HCEC 1CT (cell line): ENCODE measurements around the gene GHRL.
"Not testable (repeated sequence)": the region's sequence is repeated elsewhere in the genome, so short reads cannot be mapped to it uniquely, and the experiment has no call there.

Experiments used
- DNase-seq: peaks from one replicate; pipeline ENCODE4 v3.0.0-alpha.2; 2017

The GHRL gene

DNA sequence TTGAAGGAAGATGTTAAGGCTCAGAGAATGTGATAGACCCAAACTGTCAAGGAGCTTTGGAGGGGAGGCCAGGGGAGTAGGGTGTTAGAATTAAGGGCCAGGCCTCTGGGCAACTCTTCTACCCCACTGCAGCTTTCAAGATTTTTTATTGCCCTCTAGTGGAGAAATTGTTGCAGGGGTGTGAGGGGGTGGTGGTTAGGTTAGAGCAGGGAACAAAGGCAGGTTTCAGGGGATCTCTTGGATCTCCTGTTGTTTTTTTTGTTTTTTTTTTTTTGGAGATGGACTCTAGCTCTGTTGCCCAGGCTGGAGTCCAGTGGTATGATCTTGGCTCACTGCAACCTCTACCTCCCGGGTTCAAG, 29.6 kb upstream of the GHRL start:
- no peak for DNase-seq

DNA sequence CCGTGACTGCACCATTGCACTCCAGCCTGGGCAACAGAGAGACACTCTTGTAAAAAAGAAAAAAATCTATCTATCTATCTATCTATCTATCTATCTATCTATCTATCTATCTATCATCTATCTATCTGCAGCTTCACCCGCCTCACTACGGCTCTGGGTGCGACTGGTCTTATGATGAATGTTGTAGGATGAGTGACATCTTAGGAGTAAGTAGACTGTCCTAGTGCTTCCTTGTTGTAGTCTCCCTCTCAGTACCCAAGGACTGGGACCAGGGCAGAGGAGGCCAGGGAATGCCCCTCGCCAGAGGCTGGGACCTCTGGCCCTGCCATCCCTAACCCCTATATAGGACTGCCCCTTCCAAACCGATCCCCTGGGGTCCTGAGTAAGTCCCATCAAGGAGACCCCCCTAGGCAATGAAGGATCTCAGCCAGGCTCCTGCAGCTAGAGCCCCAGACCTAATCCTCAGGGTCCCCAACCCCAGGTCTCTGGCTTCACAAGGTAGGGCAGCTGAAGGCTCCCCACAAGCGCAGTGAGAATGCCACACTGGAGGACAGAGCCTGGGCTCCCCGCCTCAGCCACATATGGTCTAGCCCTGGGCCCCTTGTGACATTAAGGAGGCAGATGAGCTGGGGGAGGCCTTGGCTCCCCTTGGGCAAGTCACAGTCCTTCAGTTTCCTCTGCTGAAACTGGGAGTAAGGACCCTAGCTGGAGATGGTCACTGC, 29.0 kb upstream of the GHRL start:
- DNase-seq, result no peak

DNA sequence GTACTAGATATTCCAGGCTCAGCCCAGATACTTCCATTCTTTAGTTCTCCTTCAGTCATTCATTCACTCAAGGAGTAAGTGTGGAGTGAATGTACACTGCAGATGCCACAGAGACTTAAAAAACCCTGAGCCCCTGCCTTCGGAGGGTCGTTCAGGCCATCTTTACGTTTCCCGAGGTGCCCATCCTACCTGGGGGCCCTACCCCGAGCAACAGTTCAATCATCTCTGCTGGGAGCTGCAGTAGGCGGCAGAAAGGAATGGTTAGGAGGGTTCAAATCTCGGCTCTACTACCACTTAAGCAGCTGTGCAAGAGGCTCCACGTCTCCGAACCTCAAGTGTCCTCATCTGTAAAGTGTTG, 27.6 kb upstream of the GHRL start:
- no peak for DNase-seq

DNA sequence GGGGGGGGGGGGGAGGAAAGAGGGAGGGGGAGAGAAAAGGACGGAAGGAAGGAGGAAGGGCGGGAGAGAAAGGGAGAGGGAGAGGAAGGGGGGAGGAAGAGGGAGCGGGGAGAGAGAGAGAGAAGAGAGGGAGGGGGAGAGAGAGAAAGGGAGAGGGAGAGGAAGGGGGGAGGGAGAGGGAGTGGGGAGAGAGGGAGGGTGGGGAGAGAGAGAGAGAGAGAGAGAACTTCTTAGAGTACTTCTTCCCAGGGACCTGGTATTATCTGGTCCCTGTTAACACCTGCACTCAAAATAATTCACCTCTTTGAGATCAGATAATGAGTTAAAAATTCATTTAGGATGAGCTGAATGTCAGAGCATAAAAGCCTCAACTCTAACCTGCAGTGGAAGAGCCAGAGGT, 27.1 kb upstream of the GHRL start:
- no peak for DNase-seq

DNA sequence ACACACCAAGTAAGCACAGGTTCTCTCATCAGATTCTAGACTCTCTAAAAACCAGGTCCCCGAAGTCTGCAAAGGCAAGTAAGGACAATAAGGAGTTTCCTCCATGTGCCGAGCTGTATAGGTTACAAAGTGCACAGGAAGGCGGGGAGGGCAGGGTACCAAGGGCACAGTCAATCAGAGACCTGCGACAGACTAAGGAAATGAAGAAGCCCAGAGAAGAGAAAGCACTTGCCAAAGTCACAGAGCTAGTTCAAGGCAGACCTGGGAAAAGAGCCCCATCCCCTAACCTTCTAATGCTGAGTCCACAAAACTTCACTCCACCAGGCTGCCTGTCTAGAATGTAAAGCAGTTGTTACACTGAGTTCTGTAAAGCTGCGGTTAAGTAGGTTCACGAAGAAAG, 26.5 kb upstream of the GHRL start:
- DNase-seq, result no peak

DNA sequence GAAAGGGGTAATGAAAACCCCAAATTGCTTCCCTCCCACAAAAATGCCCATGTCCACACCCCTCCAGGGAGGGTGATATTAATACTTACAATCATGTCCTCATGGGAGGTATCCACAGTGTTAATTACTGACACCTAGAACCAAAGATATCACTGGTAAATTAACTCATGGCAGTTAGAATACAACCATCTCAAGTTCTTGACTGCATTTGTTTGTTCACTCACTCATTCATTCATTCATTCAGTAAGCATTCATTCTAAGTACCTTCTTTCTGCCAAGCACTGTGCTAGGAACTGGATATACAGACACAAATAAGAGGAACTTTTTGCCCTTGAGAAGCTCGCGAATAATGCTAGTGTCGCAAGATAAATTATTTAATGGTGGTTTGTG, 25.2 kb upstream of the GHRL start:
- no peak for DNase-seq

DNA sequence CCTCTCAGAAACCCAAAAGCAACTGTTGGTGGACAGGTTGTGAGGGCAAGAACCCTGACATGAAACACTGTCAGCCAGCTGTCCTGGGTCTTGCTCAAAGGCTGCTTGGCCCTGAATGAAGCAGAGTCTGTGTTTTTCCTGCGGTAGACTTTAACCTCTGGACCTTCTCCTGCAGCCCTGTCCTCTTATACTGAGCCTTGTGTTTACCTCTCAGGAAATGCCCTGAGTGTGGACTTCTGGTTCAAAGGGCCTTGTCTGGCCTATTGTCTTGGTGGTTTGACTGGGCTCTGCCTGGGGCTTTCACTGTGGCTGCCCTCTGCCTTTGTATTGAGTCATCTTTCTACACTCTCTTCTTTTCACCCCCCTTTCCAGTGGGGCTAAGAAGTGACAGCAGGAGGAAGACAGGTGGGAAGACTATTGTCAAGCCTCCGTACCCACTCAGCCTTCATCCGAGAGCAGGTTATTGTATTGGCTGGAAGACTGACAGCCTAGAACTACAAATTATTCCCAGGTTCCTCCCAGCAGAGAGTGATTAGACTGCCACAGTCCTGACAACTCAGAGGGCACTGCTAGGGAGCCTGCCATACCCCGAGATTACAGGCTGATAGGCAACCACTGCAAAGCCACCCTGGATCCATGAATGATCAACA, 24.7 kb upstream of the GHRL start:
- no peak for DNase-seq

DNA sequence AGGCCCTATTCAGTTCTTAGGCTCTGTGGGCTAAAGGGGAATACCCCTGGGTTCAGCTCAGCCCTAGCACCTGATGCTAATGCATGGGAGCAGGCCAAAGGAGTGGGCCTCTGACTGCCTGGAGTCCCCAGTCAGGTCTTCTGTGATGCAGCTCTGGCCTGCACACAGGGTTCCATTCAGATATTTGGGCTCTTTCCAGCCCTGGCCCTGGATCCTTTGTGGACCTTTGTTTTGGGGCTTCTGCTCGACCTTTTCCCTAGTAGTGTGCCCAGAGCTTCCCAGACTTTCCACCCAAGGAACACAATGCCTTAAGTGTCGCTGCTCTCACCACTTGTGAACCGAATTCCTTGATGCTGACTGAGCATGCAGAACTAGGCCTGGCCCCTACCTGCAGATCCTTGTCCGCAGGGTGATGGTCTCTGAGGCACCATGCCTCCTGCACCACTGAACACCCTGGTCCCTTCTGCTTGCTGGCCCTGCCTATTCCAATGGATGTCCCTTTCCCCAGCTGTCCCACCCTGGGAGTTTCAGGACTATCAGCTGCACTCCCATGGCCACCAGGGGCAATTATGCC, 23.1 kb upstream of the GHRL start:
- no peak for DNase-seq

DNA sequence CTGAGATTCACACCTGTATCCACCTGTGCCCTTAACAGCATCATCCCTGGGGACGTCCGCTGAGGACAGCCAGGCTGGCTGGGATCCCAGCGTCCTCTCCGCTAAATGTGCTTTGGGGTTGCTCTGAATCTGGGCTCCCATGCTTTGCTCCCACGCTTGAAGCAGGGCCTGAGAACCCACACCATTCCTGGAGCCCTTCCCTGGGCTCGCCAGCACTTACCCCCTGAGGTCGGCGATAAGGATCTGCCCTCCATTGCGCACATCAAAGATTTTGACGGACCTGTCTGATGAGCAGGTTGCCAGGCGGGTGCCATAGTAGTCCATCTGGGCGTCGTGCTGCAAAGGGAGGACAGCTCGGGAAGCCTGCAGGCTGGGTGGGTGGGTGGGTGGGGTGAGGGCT, 22.4 kb upstream of the GHRL start:
- DNase-seq, result no peak

DNA sequence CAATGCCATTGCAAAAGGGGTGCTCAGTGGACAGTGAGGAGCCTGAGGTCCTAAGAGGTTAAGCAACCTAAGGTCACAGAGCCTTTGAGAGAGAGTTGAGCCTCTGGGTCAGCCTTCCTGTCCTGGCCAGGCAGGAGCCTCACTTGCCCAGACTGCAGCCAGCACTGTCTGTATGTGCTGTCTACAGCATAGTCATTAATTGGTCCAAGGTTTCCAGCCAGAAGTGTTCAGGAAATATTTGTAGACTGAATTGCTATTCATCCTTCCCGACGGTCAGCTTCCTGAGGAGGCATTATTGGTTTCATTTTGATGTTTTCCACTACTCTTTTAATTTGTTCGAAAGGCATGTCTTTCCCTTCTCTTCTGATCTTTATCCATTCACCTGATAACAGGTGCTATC, 20.1 kb upstream of the GHRL start:
- no peak for DNase-seq

DNA sequence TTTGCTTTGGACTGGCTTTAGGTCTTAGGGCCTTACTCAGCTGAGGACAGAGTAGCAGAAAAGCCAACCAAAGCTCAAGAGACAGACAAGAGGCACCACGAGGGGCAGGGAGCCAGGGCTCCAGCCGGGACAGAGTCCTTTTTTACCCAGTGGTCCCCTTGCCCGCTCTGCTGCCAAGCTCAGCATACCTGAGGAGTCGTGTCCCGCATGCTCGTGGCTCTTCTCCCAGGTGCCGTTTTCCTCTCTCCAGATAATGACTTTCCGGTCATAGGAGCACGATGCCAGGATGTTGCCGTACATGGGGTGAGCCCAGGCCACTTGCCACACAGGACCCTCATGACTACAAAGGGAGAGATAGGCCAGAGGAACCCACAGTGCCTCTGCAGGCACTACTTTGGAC, 19.6 kb upstream of the GHRL start:
- DNase-seq, result no peak

DNA sequence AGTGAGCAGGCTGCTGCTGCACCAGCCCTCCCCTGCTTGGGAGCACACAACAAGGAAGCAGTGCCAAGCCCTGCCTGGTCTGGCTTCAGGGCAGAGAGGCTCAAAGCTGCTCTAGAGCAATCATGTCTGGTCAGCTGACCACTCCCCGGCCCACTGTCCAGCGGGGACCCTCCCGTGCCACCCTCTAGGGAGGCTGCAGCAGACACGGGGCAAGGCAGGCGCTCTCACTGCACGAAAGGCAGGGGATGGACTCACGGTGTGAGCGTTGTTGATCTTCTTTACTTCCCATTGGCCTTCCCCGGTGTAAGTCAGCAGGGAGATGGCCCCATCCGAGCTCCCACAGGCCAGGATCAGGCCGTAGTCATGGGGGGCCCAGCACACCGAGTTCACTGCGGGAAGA, 19.0 kb upstream of the GHRL start:
- no peak for DNase-seq

DNA sequence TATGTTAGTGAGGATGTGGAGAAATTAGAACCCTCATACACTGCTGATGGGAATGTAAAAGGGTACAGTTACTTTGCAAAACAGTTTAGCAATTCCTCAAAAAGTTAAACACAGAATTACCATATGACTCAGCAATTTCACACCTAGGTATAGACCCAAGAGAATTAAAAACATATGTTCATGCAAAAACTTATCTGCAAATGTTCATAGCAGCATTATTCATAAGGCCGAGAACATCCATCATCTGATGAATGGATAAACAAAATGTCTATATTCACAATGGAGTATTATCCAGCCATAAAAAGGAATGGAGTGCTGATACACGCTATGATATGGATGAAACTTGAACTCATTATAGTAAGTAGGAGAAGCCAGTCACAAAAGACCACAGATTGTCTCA, 17.8 kb upstream of the GHRL start:
- DNase-seq, result peak; percentile 64

DNA sequence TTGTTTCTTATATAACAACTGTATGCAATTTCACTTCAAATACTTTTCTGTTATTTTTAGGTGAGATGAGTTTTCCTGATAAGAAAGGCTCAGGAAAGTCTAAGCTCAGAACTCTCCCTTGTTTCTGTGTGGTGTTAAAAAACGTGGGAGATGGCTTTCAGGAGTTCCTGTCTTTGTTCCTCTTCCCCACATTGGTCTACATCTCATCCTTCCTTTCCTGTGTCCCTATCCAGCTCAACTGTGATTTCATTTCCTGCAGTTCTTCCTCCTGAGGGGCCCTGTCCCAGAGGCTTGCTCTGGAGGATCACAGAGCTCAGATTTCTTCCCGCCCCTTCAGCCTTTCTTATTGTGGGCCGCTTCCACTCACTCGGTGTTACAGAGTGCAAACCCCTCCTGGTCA, 17.0 kb upstream of the GHRL start:
- no peak for DNase-seq

DNA sequence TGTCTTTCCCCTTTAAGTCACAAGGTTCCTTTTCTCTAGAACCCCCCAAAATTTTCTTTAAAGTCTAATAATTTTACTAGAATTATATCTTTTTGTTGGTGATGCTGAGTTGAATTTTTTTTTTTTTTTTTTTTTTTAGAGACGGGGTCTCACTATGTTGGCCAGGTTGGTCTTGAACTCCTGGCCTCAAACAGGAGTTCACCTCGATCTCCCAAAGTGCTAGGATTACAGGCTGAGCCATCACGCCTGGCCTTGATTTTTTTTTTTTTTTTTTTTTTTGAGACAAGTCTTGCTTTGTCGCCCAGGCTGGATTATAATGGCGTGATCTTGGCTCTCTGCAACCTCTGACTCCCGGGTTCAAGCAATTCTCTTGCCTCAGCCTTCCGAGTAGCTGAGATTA, 15.9 kb upstream of the GHRL start:
- DNase-seq, result no peak

DNA sequence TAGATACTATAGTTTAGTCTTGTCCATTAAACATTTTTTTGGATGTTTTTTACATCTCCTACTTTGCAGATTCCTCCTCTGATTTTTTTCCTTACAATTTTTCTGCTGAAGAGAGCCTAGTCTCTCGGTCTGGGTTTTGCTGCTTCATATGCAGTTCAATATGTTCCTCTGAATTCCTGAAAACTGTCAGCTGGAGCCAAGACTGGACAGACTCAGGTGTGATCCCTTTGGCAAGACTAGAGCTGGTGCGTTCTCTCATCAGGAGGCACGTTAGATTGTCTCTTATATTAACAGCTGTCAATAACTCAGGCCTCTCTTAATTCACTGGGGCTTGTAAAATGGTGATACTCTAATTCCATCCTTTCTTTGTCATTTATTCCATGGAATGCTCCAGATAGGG, 13.4 kb upstream of the GHRL start:
- no peak for DNase-seq

DNA sequence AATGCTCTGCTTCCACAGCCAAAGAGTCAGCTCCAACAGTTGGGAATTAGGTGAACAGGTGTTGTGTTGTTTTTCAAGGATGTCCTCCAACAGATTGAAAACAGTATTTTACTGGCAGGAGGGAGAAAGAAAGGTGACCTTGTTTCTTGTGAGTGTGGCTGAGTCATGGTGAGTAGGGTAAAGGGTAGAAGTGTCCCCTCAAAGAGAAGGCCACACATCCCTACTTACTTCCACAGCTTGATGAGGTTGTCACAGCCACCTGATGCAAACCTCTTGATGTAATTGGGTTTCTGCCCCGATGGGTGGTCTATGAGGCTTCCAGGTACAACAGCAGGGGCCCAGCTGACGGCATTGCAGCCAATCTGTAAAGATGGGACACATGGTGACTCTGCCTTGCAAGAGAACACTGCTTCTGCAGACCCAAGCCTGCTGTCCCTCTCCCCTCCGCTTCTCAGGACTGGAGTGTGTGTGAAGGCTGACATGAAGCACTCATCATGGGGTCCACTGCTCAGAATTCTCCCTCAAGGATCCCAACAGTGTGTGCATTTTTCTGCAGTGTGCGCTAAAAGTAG, 12.7 kb upstream of the GHRL start:
- DNase-seq, result no peak

DNA sequence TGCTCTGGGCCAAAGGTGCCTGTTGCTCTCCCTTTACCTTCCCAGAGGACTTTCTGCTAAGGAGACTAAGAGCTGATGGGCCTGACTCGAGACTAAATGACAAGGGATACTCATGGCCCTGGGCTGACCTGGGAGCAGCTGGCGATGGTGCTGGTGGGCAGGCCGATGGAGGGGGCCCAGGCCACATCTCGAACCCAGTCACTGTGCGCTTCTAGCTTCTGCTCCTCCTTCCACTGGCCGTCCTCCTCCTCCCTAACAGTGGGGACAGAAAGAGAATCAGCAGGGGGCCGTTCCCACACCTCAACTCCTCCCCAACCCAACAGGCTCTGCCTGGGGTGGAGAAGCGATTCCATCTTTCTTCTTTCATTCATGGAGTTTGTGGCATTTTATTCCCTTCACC, 12.2 kb upstream of the GHRL start:
- DNase-seq, result no peak

DNA sequence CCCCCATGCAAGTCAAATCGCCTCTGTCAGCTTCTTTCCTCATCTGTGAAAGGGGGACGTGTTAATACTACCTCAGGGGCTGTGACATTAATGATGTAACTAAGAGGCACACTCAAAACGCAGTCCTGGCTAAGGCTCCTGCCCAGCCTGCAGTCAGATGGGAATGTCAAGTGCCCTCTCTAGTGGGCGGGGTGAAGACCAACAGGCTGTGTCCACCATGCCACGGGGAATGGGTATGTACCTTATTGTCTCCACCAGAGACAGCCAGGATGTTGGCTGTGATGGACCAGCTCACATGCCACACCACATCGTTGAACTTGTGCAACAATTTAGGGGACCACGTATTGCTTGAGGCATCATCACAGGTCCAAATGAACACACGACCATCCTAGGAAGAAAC, 11.0 kb upstream of the GHRL start:
- no peak for DNase-seq

DNA sequence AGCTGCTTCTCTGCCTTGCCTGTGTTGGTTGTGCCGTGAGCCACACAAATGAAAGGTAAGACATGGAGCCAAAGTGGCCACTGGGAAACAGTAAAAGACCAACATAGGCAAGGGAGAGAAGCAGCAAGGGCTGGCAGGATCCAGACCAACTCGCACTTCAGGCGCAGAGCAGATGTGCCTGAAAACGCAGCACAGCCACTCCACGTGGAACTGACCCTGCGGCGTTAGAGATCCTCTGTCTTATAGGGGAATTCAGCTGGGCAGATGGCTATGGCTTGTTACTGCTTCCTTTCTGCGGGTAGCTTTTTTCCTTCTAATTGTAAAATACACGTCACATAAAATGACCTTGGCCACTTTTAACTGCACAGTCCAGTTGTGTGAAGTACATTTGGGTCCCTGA, 10.4 kb upstream of the GHRL start:
- DNase-seq, result no peak

DNA sequence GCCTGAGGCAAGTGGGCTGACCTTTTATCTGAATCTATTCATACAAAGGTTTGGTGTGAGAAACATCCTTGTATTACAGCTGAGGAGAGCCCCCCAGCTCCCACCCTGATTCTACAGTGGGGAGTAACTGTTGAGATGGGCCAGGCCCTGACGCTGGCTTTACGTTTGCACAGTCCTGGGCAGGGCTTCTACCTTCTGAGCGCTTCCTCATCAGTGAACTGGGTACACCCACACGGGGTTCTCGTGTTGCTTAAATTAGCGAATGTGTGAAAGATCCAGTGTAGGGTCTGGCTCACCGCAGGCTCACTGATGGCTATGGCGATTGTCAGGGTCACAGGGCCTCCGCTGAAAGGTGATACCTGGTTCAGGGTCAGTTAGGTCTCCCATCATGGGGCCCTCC, 7.3 kb upstream of the GHRL start:
- no peak for DNase-seq

DNA sequence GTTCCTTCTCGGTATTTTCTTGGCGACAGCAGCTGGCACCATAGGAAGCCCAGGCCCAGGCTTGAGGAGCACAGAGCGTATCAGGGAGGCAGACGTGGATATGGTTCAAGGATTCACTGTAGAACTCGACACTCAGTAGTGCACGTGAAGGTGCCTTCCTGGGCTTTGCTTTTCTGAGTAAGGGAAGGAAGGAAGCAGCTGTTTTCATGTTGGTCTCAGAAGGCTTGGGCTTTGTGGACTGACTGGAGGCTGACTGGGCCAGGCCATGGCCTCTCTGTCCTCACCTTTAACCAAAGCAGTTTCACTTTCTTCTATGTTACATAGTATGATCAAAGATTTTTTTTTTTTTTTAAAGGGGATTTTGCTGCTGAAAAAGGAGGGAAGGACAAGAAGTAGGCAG, 6.9 kb upstream of the GHRL start:
- DNase-seq, result no peak

DNA sequence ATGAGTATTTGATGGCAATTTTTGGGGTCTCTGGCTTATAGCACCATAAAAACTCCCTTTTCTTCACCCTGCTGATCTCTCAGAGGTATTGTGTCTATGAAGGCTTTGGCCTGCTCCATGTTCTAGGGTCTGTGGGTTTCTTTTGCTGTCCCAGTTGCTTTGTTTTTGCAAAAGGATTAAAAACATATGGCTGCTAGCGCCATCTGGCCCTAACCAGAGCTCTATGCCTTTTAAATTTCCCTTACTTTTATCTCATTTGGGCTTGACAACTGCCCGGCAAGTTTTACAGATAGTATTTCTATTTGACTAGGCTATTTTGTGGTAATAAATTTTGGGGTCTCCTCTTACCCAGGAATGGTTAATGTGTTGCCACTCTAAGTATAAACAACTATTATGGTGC, 6.4 kb upstream of the GHRL start:
- no peak for DNase-seq

DNA sequence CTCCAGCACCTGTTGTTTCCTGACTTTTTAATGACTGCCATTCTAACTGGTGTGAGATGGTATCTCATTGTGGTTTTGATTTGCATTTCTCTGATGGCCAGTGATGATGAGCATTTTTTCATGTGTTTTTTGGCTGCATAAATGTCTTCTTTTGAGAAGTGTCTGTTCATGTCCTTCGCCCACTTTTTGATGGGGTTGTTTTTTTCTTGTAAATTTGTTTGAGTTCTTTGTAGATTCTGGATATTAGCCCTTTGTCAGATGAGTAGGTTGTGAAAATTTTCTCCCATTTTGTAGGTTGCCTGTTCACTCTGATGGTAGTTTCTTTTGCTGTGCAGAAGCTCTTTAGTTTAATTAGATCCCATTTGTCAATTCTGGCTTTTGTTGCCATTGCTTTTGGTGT, 5.3 kb upstream of the GHRL start:
- not testable (repeated sequence) for DNase-seq
